22Rv1 (cell line): Measurements from ENCODE around the gene ISLR2.

ENCODE experiments used
- CTCF ChIP-seq: fragments of 450-650 bp; IDR thresholded peaks from 2 replicates; pipeline ENCODE4 v1.5.1; 2017; ENCODE audit warnings: mild to moderate bottlenecking
- ZFX ChIP-seq: fragments of 450-650 bp; IDR thresholded peaks from 2 replicates; pipeline ENCODE4 v1.6.1; 2017; ENCODE audit warnings: antibody characterized with exemption, borderline replicate concordance

GRCh38 chr15:74128785-74129585, 1.4 kb upstream of the ISLR2 start:
- TF ChIP-seq CTCF (no peak), ZFX (no peak)
